Activated naive CD8-positive, alpha-beta T cell treated with anti-CD3 and anti-CD28 coated beads, Interleukin-2, amount 50 U/mL, for 16 hours (primary cell): ENCODE data around the gene ANKRD13B.
A peak's percentile ranks its signal among the peaks of the same experiment; 100 is the strongest.

Experiments used
- DNase-seq: peaks from one replicate; pipeline ENCODE4 v3.0.0-alpha.2; 2020; ENCODE audit warnings: low read depth, low spot score

Gene ANKRD13B

GRCh38 chr17:29568331-29569244 is 24.3 kb upstream of the ANKRD13B start, which contains the start of gene TP53I13:
TSS of gene TP53I13 (plus strand) at chr17:29568701. CDS start at chr17:29568759, 58 bp downstream.
- peak; percentile 77 for DNase-seq

DNA sequence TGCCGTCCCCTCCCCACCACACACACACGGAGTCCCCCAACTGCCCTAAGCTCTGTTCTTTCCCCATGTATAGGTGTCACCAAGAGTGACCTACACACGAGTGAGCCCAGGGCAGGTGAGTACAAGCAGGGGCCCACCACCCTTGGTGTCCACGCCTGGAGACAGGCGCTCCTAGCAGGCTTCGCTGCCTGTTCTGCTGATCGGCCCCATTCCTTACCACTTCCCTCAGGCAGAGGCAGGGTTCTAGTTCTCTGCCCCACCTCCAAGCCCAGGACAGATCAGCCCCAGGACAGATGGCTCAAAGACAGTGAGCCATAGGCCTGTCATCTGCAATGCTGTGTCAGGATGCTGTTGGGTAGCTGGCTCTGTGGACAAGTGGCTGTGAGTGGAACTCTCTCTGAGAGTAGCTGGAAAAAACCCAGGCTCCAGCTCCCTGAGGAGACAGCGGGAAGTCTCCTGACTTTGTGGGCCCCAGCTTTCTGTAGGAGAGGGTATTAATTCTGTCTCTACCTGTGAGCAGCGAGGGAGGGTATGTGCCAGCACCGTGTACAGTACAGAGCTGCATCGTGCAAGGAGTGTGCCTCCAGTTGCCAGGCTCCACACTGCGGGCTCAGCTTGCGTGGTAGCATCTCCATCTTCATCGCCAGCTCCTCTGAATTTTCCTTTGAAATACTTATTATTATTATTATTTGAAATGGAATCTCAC is 23.5 kb upstream of the ANKRD13B start:
- no peak for DNase-seq

DNA sequence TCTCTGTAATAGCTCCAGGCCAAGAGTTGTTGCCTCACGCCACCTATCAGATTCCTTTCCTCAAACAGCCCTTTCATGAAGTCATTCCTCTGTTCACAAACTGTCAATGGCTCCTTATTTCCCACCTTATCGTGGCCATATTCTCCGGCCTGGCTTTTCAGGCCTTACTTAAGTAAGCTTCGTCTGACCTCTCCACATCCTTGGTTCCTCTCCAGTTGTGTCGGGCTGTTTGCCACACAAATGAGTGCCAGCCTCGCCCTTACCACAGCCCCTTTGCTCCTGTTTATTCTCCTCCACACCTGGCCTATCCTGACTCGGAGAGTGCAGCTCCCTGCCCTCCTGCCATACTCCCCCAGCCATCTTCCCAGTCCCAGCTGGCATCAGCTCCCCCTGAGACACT is 22.4 kb upstream of the ANKRD13B start:
- DNase-seq = no peak

- no peak for DNase-seq
Observed at GRCh38 chr17:29571486-29571882, 21.4 kb upstream of the ANKRD13B start.

DNA sequence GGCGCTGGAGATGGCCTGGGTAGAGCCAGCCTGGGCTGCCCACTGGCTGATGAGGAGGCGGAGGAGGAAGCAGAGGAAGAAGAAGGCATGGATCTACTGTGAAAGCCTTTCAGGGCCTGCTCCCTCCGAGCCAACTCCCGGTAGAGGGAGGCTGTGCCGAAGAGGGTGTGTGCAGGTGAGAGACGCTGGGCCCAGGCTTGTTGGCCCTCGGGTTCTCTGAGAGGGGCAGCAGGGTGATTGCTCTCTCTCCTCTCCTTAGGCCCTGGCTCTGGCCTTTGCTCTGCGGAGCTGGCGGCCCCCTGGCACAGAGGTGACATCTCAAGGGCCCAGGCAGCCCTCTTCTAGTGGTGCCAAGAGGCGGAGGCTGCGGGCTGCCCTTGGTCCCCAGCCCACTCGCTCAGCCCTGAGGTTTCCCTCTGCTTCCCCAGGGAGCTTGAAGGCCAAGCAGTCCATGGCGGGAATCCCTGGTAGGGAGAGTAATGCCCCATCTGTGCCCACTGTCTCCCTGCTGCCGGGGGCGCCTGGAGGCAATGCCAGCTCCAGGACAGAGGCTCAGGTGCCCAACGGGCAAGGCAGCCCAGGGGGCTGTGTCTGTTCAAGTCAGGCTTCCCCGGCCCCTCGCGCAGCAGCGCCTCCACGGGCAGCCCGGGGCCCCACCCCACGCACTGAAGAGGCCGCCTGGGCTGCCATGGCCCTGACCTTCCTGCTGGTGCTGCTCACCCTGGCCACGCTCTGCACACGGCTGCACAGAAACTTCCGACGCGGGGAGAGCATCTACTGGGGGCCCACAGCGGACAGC is 20.9 kb upstream of the ANKRD13B start:
- no peak for DNase-seq

DNA sequence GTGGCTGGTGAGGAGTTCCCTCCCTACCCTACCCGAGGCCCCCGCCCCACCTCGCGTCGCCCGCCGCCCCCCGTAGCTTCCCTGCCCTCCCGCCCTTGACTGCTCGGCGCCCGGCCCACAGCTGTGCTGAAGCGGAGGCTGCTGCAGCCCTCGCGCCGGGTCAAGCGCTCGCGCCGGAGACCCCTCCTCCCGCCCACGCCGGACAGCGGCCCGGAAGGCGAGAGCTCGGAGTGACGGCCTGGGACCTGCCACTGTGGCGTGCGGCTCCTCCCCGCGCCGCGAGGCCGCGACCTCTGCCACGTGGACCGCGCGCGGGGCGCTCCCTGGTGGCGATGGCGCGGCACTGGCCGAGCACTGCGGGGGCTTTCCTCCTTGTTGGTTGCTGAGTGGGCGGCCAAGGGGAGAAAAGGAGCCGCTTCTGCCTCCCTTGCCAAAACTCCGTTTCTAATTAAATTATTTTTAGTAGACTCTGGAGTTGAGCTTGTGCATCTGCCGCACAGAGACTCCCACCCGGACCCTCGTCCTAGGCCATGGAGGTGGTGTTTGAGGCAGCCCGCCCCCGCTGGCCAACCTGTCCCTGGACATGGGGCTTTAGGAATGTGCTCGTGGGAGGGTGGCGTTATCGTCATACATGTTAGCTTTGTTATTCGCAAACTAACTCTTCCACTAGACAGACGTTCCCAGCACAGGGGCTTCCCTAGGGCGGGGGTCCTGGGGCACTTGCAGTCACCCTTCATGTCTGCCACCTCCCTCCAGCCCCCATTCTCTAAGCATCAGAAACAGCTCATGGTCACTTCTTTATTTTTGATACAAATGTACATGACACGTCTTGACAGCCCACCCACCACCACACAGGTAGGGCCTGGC is 20.0 kb upstream of the ANKRD13B start:
- DNase-seq = no peak

- no peak for DNase-seq
Observed at GRCh38 chr17:29573558-29573869, 19.4 kb upstream of the ANKRD13B start.

DNA sequence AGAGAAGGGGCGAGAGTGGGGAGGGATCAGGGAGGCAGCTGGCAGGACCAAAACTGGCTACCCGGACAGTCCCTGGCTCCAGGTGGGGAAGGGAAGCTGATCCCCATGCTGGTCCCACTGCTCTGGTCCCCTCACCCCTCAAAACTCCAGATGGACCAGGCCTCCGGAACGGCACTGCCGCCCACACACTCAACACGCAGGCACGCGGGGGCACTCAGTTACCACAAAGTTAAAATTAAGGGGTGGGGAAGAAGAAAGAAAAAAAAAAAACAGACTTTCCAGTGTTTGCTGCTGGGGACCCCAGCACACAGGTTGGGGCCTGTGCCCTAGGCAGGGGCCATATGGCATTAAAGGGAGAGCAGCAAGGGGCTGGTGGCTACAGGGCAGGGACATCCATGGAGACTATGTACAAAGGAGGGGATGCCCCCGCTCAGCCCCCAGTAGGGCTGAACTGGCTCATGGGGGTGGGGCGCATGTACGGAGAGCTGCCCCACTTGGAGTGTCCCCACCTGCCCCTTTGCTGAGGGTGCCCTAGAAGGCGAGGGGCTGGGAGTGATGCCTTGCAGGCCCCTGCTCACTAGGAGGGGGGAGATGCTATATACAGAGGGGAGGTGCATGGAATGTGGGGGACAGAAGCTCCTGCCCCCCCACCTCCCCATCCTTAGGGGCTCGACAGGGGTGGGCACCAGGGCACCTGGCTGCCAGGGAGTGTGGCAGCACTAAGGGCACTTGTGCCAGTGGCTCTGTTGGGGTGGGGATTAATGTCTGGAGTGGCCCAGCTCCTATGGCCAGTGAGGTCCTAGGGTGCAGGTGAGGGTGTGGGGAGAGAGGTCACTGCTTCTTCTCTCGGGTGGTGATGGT is 18.8 kb upstream of the ANKRD13B start:
- DNase-seq = no peak

GRCh38 chr17:29574732-29575510 is 18.0 kb upstream of the ANKRD13B start:
- no peak for DNase-seq

DNA sequence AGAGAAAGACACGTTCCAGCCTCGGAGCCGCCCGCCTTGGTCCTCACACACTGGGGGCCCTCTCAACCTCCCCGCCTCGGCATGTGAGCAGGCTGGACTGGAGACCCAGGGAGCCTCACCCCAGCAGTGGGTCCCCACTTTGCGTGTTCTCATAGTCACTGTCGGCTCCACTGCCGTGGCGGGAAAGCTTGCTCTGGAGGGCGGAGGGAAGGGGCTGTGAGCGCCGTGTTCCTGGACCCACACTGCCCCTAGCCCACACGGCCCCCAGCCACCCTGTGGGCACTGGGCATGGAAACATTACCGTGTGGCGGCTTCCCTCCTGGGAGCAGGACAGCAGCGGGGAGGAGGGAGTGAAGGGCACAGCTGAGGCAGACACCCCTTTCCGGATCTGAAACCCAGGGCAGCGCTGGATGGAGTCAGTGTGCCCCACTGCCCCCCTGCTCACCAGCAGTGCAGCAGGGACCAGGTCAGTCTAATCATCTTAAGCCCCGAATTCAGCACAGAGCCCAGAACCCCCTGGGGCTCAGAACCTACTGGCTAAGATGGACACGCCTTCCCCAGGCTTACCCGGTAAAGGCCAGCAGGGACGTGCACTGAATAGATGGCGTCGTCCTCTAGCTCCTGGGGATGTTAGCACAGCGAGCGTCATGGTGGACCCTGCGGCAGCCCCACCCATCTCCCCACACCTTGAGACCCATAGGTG is 17.3 kb upstream of the ANKRD13B start:
- DNase-seq = no peak

DNA sequence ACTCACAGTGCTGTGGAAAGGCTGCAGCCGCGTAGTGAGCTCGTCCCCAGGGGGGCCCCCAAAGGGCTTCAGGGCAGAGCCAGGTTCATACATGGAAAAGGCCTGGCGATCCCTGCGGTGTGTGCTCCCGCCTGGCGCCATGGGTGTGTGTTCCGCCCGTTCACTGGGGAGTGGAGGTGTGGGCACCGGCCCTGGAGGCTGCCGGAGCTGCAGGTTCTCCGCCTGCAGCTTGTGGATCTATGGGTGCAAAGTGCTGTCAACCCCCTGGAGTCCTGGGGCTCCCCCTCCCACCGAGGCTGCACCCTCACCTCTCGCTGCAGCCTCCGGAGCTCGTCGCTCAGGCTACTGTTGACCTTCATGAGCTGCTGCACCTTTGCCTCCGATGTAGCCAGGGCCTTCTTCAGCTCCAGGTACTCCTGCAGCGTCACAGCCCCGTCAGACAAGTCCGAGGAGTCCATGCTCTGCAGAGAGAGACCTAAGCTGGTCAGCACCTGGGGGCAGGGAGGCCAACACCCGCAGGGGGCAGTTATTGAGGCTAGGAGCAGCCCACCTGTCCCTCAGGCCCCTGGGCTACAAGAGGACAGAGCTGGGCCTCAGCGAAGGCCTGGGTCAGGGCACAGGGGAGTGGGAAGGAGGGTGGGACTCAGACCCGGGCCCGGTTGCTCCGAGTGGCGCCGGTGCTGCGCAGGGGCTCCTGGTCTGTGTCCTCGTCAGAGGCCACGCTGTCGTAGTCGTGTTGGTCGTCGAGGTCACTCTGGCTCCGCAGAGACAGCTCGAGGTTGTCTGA is 16.5 kb upstream of the ANKRD13B start:
- DNase-seq = no peak

DNA sequence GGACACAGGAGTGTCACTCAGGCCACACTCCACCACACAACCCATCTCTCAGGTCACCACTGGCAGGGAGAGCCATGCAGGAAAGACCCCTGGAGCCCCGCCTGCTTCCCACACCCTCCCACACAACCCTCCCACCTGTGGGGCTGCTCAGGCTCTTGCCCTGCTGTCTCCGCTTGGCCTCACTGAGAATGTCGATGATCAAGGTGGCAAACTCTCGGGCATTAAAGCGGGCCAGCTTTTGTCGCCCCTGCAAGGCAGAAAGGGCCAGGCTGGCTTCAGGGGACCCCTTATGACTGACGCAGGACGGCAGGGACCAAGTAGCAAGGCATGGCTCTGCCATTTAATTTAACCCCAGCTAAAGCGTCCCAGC is 15.9 kb upstream of the ANKRD13B start:
- no peak for DNase-seq

GRCh38 chr17:29577385-29578211 is 15.3 kb upstream of the ANKRD13B start:
- no peak for DNase-seq

DNA sequence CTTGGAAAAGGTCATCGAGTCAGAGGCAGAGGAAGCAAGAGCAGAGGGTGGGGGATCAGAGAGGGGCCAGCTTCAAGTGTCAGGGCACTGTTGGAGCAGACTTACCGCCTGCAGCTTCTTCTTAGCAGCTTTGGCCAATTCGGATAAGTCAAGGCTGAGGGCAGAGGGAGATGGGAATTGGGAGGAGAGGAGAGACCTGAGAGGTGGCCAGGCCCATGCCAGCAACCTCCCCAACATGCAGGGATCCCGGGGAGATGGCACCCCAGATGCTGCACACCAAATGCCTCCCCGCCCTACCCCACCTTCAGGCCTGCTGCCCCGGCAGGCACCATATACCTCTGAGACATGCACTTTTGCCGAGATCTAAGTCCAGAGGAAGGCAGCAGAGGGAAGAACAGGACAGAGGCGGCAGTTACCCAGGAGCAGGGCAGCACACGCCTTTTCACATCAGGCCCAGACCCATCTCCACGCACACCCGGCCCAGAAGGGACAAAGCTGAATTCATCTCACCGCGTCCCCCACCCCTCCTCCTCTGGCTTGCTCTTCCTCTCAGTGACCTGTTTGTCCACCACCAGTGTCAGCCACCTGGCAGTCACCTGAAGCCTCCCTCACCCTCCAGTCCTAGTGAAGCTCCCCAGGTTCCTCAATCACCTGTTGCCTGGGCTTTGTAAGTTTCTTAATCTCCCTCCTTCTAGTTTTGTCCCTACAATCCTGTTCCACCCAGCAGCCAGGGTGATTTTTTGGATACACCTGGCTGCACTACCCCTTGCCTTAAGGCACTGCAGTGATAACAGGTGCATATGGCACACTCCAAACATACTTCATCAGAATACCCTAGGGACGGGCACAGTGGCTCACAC is 14.1 kb upstream of the ANKRD13B start:
- DNase-seq = no peak

GRCh38 chr17:29579866-29580771 is 12.8 kb upstream of the ANKRD13B start:
- DNase-seq = peak; percentile 84
